ENCODE measurements around the gene ABHD17B.

Gene ABHD17B

GRCh38 chr9:71924576-71924975, 13.6 kb upstream of the ABHD17B start:
- Histone ChIP-seq H3K9me2 (replicated peaks; ENCODE audit: low read depth, low read length) (no peaks in the 10 kb centered on the region), H3K9me3 (ENCODE audit: insufficient read depth, low read depth, low read length) (no peaks in the 10 kb centered on the region), H3K36me3 (ENCODE audit: insufficient read depth, low read length) (no peaks in the 10 kb centered on the region; the same call in 1 of the 2 replicates), H2AFZ (ENCODE audit: low read length) (no peak overlapping the region), H3K4me1 (ENCODE audit: insufficient read depth, low read length, poor library complexity, severe bottlenecking) (peaks cover 4% of the 10 kb centered on the region), H3F3A (ENCODE audit: low read depth) (no peaks in the 10 kb centered on the region), H3K27me3 (ENCODE audit: insufficient read depth, low read length, poor library complexity, severe bottlenecking) (no peaks in the 10 kb centered on the region), H4K20me1 (ENCODE audit: insufficient read depth, low read length, poor library complexity, severe bottlenecking) (peaks cover 3% of the 10 kb centered on the region), H3K79me2 (ENCODE audit: insufficient read depth, low read length) (peaks cover 50% of the 10 kb centered on the region), H3K4me3 (ENCODE audit: low read length, poor library complexity, severe bottlenecking) (no peak overlapping the region), H3K9ac (ENCODE audit: low read depth, low read length, poor library complexity, severe bottlenecking) (no peak overlapping the region), H3K4me2 (ENCODE audit: low read depth, low read length, poor library complexity, severe bottlenecking) (no peak overlapping the region)
- TF ChIP-seq CTCF (conservative IDR thresholded peaks at IDR 0.05; ENCODE audit: low read length) (no peak), EZH2phosphoT487 (IDR thresholded peaks at IDR 0.05; ENCODE audit: borderline replicate concordance) (no peak)

GRCh38 chr9:71921190-71921814, 10.3 kb upstream of the ABHD17B start:
- peaks cover 11% of the 10 kb centered on the region for H4K20me1 ChIP-seq (ENCODE audit: insufficient read depth, low read length, poor library complexity, severe bottlenecking)
- H3K4me3 ChIP-seq (ENCODE audit: low read length, poor library complexity, severe bottlenecking) = no peak overlapping the region
- H3K36me3 ChIP-seq (ENCODE audit: insufficient read depth, low read length) = peaks cover 3% of the 10 kb centered on the region; the same call in 1 of the 2 replicates
- no peak overlapping the region for H2AFZ ChIP-seq (ENCODE audit: low read length)
- H3K4me2 ChIP-seq (ENCODE audit: low read depth, low read length, poor library complexity, severe bottlenecking) = no peak overlapping the region
- TF ChIP-seq EZH2phosphoT487 (IDR thresholded peaks at IDR 0.05; ENCODE audit: borderline replicate concordance) (no peak), CTCF (conservative IDR thresholded peaks at IDR 0.05; ENCODE audit: low read length) (no peak)
- H3F3A ChIP-seq (ENCODE audit: low read depth) = no peaks in the 10 kb centered on the region
- no peaks in the 10 kb centered on the region for H3K9me2 ChIP-seq (replicated peaks; ENCODE audit: low read depth, low read length)
- H3K79me2 ChIP-seq (ENCODE audit: insufficient read depth, low read length) = peaks cover 75% of the 10 kb centered on the region
- H3K9ac ChIP-seq (ENCODE audit: low read depth, low read length, poor library complexity, severe bottlenecking) = no peak overlapping the region
- H3K9me3 ChIP-seq (ENCODE audit: insufficient read depth, low read depth, low read length) = no peaks in the 10 kb centered on the region
- H3K27me3 ChIP-seq (ENCODE audit: insufficient read depth, low read length, poor library complexity, severe bottlenecking) = no peaks in the 10 kb centered on the region
- H3K4me1 ChIP-seq (ENCODE audit: insufficient read depth, low read length, poor library complexity, severe bottlenecking) = peaks cover 12% of the 10 kb centered on the region

DNA sequence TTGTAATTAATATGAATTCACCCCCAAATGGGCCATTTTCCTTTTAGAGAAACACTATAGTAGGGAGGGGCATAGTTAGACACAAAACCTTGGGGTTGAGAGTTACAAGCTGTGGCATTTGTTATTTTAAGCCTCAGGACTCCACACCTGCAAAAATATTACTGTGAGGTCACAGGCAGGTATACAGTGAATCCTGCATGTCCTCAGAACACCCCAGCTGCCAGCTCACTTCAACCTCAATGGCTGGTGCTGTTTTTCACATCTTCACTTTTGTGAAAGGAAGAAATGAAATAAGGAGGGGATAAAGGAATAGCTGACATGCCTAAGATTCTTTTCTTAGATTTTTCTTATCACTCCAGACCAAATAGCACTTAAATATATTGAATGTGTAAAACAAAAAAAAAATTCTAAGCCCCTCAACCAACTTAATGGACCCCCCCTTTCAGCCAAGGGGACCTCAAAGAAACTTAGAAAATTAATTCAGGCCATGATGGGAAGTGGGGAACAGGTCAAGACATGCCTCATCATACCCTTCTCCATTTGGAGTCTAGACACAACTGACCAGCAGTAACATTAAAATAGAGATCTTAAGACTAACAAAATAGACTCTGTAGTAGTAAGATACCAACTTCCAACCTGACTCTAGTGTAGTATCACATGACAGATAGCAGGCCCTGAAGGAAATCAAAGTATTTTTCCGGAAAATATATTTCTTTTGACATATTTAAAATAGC, 9.6 kb upstream of the ABHD17B start:
- Histone ChIP-seq H3K79me2 (ENCODE audit: insufficient read depth, low read length) (peaks cover 78% of the 10 kb centered on the region), H3K27me3 (ENCODE audit: insufficient read depth, low read length, poor library complexity, severe bottlenecking) (no peaks in the 10 kb centered on the region), H3K4me2 (ENCODE audit: low read depth, low read length, poor library complexity, severe bottlenecking) (no peak overlapping the region), H3K9me2 (replicated peaks; ENCODE audit: low read depth, low read length) (no peaks in the 10 kb centered on the region), H3K9ac (ENCODE audit: low read depth, low read length, poor library complexity, severe bottlenecking) (no peak overlapping the region), H3K4me3 (ENCODE audit: low read length, poor library complexity, severe bottlenecking) (no peak overlapping the region), H4K20me1 (ENCODE audit: insufficient read depth, low read length, poor library complexity, severe bottlenecking) (peaks cover 14% of the 10 kb centered on the region), H3F3A (ENCODE audit: low read depth) (no peaks in the 10 kb centered on the region), H2AFZ (ENCODE audit: low read length) (no peak overlapping the region), H3K9me3 (ENCODE audit: insufficient read depth, low read depth, low read length) (no peaks in the 10 kb centered on the region), H3K36me3 (ENCODE audit: insufficient read depth, low read length) (peaks cover 3% of the 10 kb centered on the region; the same call in 1 of the 2 replicates), H3K4me1 (ENCODE audit: insufficient read depth, low read length, poor library complexity, severe bottlenecking) (peaks cover 19% of the 10 kb centered on the region)
- TF ChIP-seq CTCF (conservative IDR thresholded peaks at IDR 0.05; ENCODE audit: low read length) (no peak), EZH2phosphoT487 (IDR thresholded peaks at IDR 0.05; ENCODE audit: borderline replicate concordance) (no peak)
